Breast epithelium (tissue), 4 donors: ENCODE results near the gene ROBO2. TPM values are rescaled to one million over a fixed set of nuclear protein-coding genes. Genes with fewer than 3 reads are reported as not detected.

Experiments
- DNase-seq, 2 donors: peaks; one replicate each; pipeline ENCODE4 v3.0.0-alpha.2; 2019; ENCODE audit warnings: low spot score in 2 of 2
- H3K27ac ChIP-seq, 2 donors: fragments of 200-600 bp; sonication (generic) in 1 of 2; one replicate each; pipeline ENCODE4 v1.5.1; 2016 to 2019; ENCODE audit warnings: mild to moderate bottlenecking in 1 of 2
- H3K27me3 ChIP-seq, 2 donors: fragments of 200-600 bp; sonication (generic) in 1 of 2; one replicate each; pipeline versions ENCODE4 v1.5.1 to v1.6.0; 2017 to 2019; ENCODE audit warnings: control low read depth in 1 of 2, mild to moderate bottlenecking in 1 of 2
- H3K36me3 ChIP-seq: fragments of 200-600 bp; one replicate; pipeline ENCODE4 v1.5.1; 2019
- H3K4me1 ChIP-seq, 2 donors: fragments of 200-600 bp; sonication (generic); one replicate each; pipeline ENCODE4 v1.5.1; 2016 to 2019; ENCODE audit warnings: control low read depth in 1 of 2
- H3K4me3 ChIP-seq, 3 donors: fragments of 200-600 bp; sonication (generic); 1 replicate in 2 of 3; 2 replicates in 1 of 3; pipeline ENCODE4 v1.5.1; 2016 to 2019; ENCODE audit warnings: mild to moderate bottlenecking in 3 of 3, moderate library complexity in 2 of 3
- H3K9me3 ChIP-seq, 2 donors: fragments of 200-600 bp; sonication (generic) in 1 of 2; one replicate each; pipeline ENCODE4 v1.5.1; 2016 to 2019; ENCODE audit warnings: control low read depth in 1 of 2
- POLR2A ChIP-seq: fragments of 450-650 bp; IDR thresholded peaks from one replicate; pipeline ENCODE4 v1.6.1; 2016; ENCODE audit warnings: antibody characterized with exemption, mild to moderate bottlenecking, moderate library complexity
- POLR2AphosphoS5 ChIP-seq, 3 donors: sonication (generic); formaldehyde crosslinking; IDR thresholded peaks; one replicate each; pipeline ENCODE4 v1.6.1; 2017; ENCODE audit warnings: antibody characterized with exemption in 3 of 3
- intact Hi-C: fragments of 100-400 bp; cut with DNase I; formaldehyde crosslinking; loops from one replicate; pipeline ENCODE4 v1.15.1; 2023; ENCODE audit warnings: low total_unique reads
- total RNA-seq, 3 donors: library from RNA; depleted of rRNA; stranded (reverse); fragments of >200 nt; gene quantifications; one replicate each; pipeline ENCODE4 v1.1.0, GENCODE V29; 2016
- TF ChIP-seq, protein P1 (sequence below), 3 donors: fragments of 450-650 bp; IDR thresholded peaks; one replicate each; pipeline ENCODE4 v1.5.1; 2016 to 2017; ENCODE audit warnings: antibody characterized with exemption in 3 of 3, mild to moderate bottlenecking in 3 of 3, moderate library complexity in 3 of 3

The ROBO2 gene
- total RNA-seq, 3 donors from 2014 or later = 0.98 to 1.4 (median 1.3) TPM

DNA sequence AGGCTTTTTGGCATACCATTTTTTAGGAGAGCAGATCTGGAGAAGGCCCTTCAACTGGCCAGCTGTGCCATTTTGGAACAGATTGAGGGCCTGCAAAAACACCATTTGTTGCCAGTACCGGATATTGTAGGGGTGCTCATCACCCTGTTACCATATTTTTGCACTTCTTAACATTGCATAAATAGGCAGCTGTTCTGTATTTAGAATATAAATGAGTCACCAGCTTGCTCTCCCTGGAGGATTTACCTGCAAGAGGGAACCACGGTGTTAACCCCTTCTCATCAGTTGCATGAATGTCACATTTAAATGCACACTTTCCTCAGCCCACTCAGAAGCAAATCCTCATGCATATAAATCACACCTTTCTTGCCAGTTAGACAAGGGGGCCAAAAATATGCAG lies 435.6 kb downstream of the ROBO2 start:
- intact Hi-C loops = no loop called here
- H3K36me3 ChIP-seq = no peaks in the 10 kb centered on the region
- no peaks in the 10 kb centered on the region for H3K4me1 ChIP-seq
- no peak overlapping the region for H3K27ac ChIP-seq
- TF ChIP-seq POLR2AphosphoS5 (IDR thresholded peaks at IDR 0.05) (no peak), POLR2A (no peak)
- TF ChIP-seq, protein P1, sequence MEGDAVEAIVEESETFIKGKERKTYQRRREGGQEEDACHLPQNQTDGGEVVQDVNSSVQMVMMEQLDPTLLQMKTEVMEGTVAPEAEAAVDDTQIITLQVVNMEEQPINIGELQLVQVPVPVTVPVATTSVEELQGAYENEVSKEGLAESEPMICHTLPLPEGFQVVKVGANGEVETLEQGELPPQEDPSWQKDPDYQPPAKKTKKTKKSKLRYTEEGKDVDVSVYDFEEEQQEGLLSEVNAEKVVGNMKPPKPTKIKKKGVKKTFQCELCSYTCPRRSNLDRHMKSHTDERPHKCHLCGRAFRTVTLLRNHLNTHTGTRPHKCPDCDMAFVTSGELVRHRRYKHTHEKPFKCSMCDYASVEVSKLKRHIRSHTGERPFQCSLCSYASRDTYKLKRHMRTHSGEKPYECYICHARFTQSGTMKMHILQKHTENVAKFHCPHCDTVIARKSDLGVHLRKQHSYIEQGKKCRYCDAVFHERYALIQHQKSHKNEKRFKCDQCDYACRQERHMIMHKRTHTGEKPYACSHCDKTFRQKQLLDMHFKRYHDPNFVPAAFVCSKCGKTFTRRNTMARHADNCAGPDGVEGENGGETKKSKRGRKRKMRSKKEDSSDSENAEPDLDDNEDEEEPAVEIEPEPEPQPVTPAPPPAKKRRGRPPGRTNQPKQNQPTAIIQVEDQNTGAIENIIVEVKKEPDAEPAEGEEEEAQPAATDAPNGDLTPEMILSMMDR (IDR thresholded peaks at IDR 0.05) = no peak
- no peaks in the 10 kb centered on the region for H3K9me3 ChIP-seq
- no peak for DNase-seq
- H3K27me3 ChIP-seq = no peaks in the 10 kb centered on the region
- H3K4me3 ChIP-seq = no peak overlapping the region

DNA sequence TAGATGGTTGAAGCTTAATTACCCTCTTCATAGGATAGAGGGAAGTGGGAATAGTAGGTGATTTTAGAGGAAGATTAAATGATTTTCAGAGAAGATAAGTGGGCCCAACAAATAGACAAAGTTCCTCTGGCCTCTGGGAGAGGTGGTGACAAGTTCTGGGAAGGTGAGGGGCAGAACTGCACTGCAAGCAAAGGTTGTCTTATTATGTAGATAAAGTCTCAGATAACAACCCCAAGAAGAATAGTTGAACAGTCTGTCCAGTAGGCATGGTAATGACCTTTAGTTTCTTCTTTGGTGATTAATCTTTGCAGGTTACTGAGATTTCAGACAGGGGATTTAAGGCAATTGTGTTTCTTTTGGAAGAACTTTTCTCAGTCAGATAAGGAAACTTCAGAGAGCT lies 439.1 kb downstream of the ROBO2 start:
- Histone ChIP-seq H3K4me3 (no peak overlapping the region), H3K9me3 (no peaks in the 10 kb centered on the region), H3K27me3 (no peaks in the 10 kb centered on the region), H3K36me3 (no peaks in the 10 kb centered on the region), H3K4me1 (no peaks in the 10 kb centered on the region), H3K27ac (no peak overlapping the region)
- TF ChIP-seq POLR2AphosphoS5 (IDR thresholded peaks at IDR 0.05) (no peak), POLR2A (no peak)
- TF ChIP-seq, protein P1 (IDR thresholded peaks at IDR 0.05) = no peak
- intact Hi-C loops = no loop called here
- no peak for DNase-seq

DNA sequence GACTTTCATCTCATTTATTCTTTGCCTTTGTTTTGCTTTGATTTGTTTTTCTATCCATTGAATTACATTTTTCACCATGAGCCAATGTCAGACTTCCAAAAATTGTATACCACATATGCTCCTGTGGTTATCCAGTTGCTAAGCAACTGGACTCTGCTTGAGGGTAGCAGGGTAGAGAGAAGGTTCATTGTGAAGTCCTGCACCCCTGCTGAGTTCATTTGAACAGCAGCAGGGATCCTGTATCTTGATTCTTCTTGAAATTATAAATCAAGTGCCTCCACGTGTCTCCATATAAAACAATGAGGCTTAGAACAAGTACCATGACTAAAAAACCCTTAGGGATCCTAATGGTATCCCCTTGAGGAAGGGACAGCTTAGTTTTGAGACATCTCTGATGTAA lies 449.3 kb downstream of the ROBO2 start:
- DNase-seq = no peak
- TF ChIP-seq, protein P1 (IDR thresholded peaks at IDR 0.05) = no peak
- TF ChIP-seq POLR2AphosphoS5 (IDR thresholded peaks at IDR 0.05) (no peak), POLR2A (no peak)
- Histone ChIP-seq H3K4me3 (no peak overlapping the region), H3K36me3 (no peaks in the 10 kb centered on the region), H3K27ac (no peak overlapping the region), H3K27me3 (no peaks in the 10 kb centered on the region), H3K9me3 (peaks cover 0 to 9% of the 10 kb centered on the region in 2 donors), H3K4me1 (no peaks in the 10 kb centered on the region)
- intact Hi-C loops = no loop called here

DNA sequence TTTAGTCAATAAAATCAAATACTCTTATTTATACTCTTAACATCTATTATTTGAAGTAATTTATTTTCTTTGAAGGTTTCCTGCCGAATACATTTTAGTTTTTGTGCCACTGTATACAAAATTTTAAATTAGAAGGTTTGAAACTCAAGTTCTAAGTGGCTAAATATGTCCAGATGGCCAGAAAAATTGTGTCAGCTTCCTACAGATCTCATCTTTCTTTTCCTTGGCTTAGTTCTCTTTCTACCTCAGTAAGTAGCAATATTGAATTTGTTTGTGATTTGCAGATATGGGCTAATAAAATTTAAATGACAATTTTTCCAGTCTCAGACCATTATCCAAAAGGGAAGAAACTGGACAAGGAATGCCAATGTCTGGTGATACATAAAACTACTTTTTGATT lies 452.1 kb downstream of the ROBO2 start:
- Histone ChIP-seq H3K36me3 (no peaks in the 10 kb centered on the region), H3K27ac (no peak overlapping the region), H3K27me3 (no peaks in the 10 kb centered on the region), H3K9me3 (no peaks in the 10 kb centered on the region), H3K4me1 (no peaks in the 10 kb centered on the region), H3K4me3 (no peak overlapping the region)
- DNase-seq = no peak
- intact Hi-C loops = no loop called here
- TF ChIP-seq, protein P1 (IDR thresholded peaks at IDR 0.05) = no peak
- TF ChIP-seq POLR2AphosphoS5 (IDR thresholded peaks at IDR 0.05) (no peak), POLR2A (no peak)

DNA sequence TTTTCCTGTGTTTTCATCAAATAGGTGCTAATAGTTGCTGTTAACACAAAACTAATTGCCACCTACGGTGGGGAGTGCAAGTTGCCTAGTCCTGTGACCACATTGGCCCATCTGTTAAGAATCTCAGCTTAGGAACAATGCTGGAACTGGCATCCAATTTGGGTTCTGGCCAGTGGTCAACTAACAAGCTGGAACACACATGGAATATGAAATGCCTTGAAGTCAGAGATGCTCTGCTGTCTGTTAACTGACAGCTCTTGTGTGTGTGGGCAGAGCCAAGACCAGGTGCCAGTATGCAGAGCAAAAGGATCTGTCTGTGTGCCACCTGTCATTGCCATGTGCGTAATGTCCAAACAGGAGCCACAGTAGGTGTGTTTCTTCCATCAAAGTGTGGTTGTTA lies 460.8 kb downstream of the ROBO2 start:
- intact Hi-C loops = no loop called here

More for the DNA sequence above, 460.8 kb downstream of the ROBO2 start:
- Histone ChIP-seq H3K4me3 (no peak overlapping the region), H3K4me1 (no peaks in the 10 kb centered on the region), H3K9me3 (no peaks in the 10 kb centered on the region), H3K27ac (no peak overlapping the region), H3K27me3 (no peaks in the 10 kb centered on the region), H3K36me3 (no peaks in the 10 kb centered on the region)
- DNase-seq = no peak
- TF ChIP-seq POLR2A (no peak), POLR2AphosphoS5 (IDR thresholded peaks at IDR 0.05) (no peak)
- TF ChIP-seq, protein P1 (IDR thresholded peaks at IDR 0.05) = no peak
